ENCODE data around the gene THAP3. TPM values are rescaled to one million over a fixed set of nuclear protein-coding genes. Genes with fewer than 3 reads are reported as not detected.
"Not testable (repeated sequence)": the region's sequence is repeated elsewhere in the genome, so short reads cannot be mapped to it uniquely, and the experiment has no call there.

Gene THAP3
- total and polyA plus RNA-seq, 2 of the 4 experiments (the other 2 are of a cell fraction): 14.2 to 14.9 TPM

GRCh38 chr1:6662468-6662867 lies 37.8 kb downstream of the THAP3 start:
- peaks cover 20% of the 10 kb centered on the region for H3K36me3 ChIP-seq (ENCODE audit: control insufficient read depth, insufficient read depth, low read length)
- H2BK5ac ChIP-seq (ENCODE audit: low read depth, low read length, poor library complexity, severe bottlenecking); H3K14ac ChIP-seq (replicated peaks; ENCODE audit: low read depth, low read length); H2AK9ac ChIP-seq (replicated peaks; ENCODE audit: low read depth, low read length, poor library complexity); H2AFZ ChIP-seq (replicated peaks; ENCODE audit: low read length, poor library complexity); ATAC-seq (ENCODE audit: low read depth); H3K4me1 ChIP-seq (ENCODE audit: control insufficient read depth, insufficient read depth, low read length); H3K18ac ChIP-seq (ENCODE audit: low read depth, low read length); H4K20me1 ChIP-seq (ENCODE audit: insufficient read depth, low read length); H4K8ac ChIP-seq (ENCODE audit: low read depth in 2 of 2, low read length in 2 of 2); H3K27ac ChIP-seq (ENCODE audit: insufficient read depth, low read length); dilution Hi-C loops (cut with HindIII; ENCODE audit: low sequenced_read_pairs, unreplicated experiment); DNase-seq; H3K56ac ChIP-seq (ENCODE audit: extremely low read depth, insufficient read depth, low read length); H2AK5ac ChIP-seq (ENCODE audit: low read depth, low read length); H3K9ac ChIP-seq (ENCODE audit: low read depth, low read length); H3K4ac ChIP-seq (ENCODE audit: low read depth, low read length); H3K23ac ChIP-seq (ENCODE audit: low read depth, low read length); CTCF ChIA-PET; H3K4me3 ChIP-seq (ENCODE audit: insufficient read depth, low read depth, low read length); H4K5ac ChIP-seq (ENCODE audit: low read depth, low read length); in situ Hi-C loops (cut with MboI; ENCODE audit: low sequenced_read_pairs); BruUV-seq (replicated peaks); H2BK15ac ChIP-seq (ENCODE audit: low read depth, low read length); H2BK20ac ChIP-seq (ENCODE audit: low read depth, low read length); H3K27me3 ChIP-seq (ENCODE audit: control insufficient read depth, insufficient read depth, low read length); intact Hi-C loops (cut with micrococcal nuclease); H3K4me2 ChIP-seq (ENCODE audit: low read depth, low read length); H2BK120ac ChIP-seq (ENCODE audit: low read depth, low read length); H3K9me3 ChIP-seq (ENCODE audit: control insufficient read depth, insufficient read depth, low read length); H4K91ac ChIP-seq (ENCODE audit: insufficient read depth, low read depth, low read length); POLR2A ChIA-PET (ENCODE audit: unreplicated experiment): not testable (repeated sequence)
- H3K79me1 ChIP-seq (ENCODE audit: low read depth in 1 of 2, low read length in 2 of 2): peaks cover 10 to 27% of the 10 kb centered on the region in 2 experiments
- peaks cover 12% of the 10 kb centered on the region for H3K9me1 ChIP-seq (ENCODE audit: insufficient read depth, low read length)
- WGBS, 2 experiments (ENCODE audit: extremely low coverage in 2 of 2, insufficient read length in 1 of 2): 82% methylated on average over 3 of the region's 7 CpGs; no CpG with 5 or more reads in 1 of the 2 experiments
